Astrocyte of the spinal cord (primary cell): ENCODE data around the gene FCRLB.

Experiments
- DNase-seq: peaks from one replicate; pipeline ENCODE4 v3.0.0; 2011; ENCODE audit warnings: low read depth, low spot score
- H3K4me3 ChIP-seq: 2 replicates; pipeline ENCODE4 v1.5.1; 2011; ENCODE audit warnings: low read depth, mild to moderate bottlenecking, low read length, moderate library complexity
- in situ Hi-C: cut with HindIII; loops from 2 replicates; pipeline ENCODE4 v1.10.0; 2017; ENCODE audit warnings: low sequenced_read_pairs
- TF ChIP-seq, protein P1 (sequence below): IDR thresholded peaks from 2 replicates; pipeline ENCODE4 v1.5.1; 2012; ENCODE audit warnings: low read depth, mild to moderate bottlenecking, low read length, inconsistent platforms

Gene FCRLB

DNA sequence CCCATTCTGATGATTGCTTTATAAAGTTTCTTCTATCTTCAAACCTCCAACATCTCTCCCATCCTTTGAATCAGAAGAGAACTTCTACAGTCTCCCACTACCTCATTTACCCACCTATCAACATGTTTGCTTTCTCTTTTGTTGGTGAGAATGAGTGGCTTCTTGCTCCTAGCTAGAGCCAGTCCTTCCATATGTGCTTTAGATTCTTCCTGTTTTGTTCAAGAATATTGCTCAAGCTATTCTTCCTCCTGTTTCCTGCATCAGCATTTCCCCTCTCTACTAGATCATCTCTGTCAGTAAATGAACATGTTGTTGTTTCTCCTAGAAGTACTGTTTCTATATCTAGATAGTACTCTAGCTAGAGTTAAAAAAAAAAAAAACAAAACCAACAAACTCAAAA lies 51.1 kb downstream of the FCRLB start:
- in situ Hi-C loops, result no loop called here
- no peak for DNase-seq
- no peak overlapping the region for H3K4me3 ChIP-seq
- TF ChIP-seq, protein P1, sequence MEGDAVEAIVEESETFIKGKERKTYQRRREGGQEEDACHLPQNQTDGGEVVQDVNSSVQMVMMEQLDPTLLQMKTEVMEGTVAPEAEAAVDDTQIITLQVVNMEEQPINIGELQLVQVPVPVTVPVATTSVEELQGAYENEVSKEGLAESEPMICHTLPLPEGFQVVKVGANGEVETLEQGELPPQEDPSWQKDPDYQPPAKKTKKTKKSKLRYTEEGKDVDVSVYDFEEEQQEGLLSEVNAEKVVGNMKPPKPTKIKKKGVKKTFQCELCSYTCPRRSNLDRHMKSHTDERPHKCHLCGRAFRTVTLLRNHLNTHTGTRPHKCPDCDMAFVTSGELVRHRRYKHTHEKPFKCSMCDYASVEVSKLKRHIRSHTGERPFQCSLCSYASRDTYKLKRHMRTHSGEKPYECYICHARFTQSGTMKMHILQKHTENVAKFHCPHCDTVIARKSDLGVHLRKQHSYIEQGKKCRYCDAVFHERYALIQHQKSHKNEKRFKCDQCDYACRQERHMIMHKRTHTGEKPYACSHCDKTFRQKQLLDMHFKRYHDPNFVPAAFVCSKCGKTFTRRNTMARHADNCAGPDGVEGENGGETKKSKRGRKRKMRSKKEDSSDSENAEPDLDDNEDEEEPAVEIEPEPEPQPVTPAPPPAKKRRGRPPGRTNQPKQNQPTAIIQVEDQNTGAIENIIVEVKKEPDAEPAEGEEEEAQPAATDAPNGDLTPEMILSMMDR, result no peak

DNA sequence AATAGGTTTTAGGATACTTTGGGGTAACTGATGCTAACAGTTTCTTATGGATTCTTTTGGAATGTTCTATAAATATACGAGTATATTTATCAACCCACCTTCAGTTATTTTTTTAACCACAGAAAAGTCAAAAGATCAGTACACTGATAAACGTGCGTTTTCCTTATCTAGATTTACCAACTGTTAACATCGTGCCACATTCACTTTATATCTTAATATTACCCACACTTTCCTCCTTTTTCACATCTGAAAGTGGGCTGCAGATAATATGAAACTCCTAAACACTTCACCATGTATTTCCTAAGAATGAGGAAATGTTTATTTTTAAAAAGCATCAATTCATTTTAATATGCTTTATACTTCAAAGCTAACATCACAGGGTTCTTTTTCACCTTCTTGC lies 52.4 kb downstream of the FCRLB start:
- in situ Hi-C loops, result no loop called here

DNA sequence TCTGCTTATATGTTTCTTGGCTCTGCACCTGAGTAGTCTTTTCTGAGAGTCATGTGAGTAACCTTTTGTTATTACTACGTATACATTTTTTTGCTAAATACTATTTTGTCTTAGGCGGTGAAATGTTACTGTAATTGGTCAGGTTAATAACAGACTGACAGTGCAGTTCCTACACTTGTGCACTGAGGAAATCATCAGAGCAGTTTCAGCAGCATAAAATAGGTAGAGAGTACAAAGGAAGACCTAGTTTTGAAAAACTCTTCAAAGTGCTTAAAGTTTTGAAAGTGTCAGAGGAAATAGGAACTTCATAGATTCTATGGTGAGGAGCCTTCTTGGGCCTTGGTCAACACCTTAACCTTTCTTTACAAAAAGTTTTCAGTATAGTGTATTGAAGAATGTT lies 55.9 kb downstream of the FCRLB start:
- in situ Hi-C loops, result no loop called here

More for the DNA sequence above, 52.4 kb downstream of the FCRLB start:
- no peak overlapping the region for H3K4me3 ChIP-seq
- TF ChIP-seq, protein P1, result no peak
- DNase-seq, result no peak

More for the DNA sequence above, 55.9 kb downstream of the FCRLB start:
- H3K4me3 ChIP-seq, result no peak overlapping the region
- TF ChIP-seq, protein P1, result no peak
- DNase-seq, result no peak
